ENCODE measurements around the gene BRS3.
A peak's percentile ranks its signal among the peaks of the same experiment; 100 is the strongest.

The BRS3 gene

GRCh38 chrX:136496186-136496763 is 8.5 kb downstream of the BRS3 start:
- DNase-seq, result no peak

- DNase-seq, result peak; percentile 76
Measured at GRCh38 chrX:136496764-136497555, 9.2 kb downstream of the BRS3 start.

- peak; percentile 1 for DNase-seq
Measured at GRCh38 chrX:136497556-136498052, 9.9 kb downstream of the BRS3 start, which contains the start of gene HTATSF1. HTATSF1 (plus strand) TSS chrX:136497592; CDS start chrX:136497685, 93 bp downstream.

- no peak for DNase-seq
Measured at GRCh38 chrX:136519069-136519468, 31.3 kb downstream of the BRS3 start.

GRCh38 chrX:136523770-136524169 is 36.0 kb downstream of the BRS3 start:
- no peak for DNase-seq

- DNase-seq, result no peak
Measured at GRCh38 chrX:136525738-136526606, 38.2 kb downstream of the BRS3 start.

- no peak for DNase-seq
Measured at GRCh38 chrX:136528645-136529315, 41.0 kb downstream of the BRS3 start.

GRCh38 chrX:136529795-136530194 is 42.0 kb downstream of the BRS3 start:
- no peak for DNase-seq

- no peak for DNase-seq
Measured at GRCh38 chrX:136531951-136532350, 44.2 kb downstream of the BRS3 start, which contains the start of gene VGLL1. VGLL1 (plus strand) TSS chrX:136532215; CDS start chrX:136536021, 3,806 bp downstream.

- DNase-seq, result no peak
Measured at GRCh38 chrX:136534131-136534530, 46.4 kb downstream of the BRS3 start.

- no peak for DNase-seq
Measured at GRCh38 chrX:136538811-136539210, 51.1 kb downstream of the BRS3 start.

GRCh38 chrX:136540226-136540625 is 52.5 kb downstream of the BRS3 start:
- no peak for DNase-seq

GRCh38 chrX:136541294-136541693 is 53.5 kb downstream of the BRS3 start:
- no peak for DNase-seq

- no peak for DNase-seq
Measured at GRCh38 chrX:136542281-136542680, 54.5 kb downstream of the BRS3 start.
